HK-2 (cell line): Measurements from ENCODE around the gene ADAMTS3.

Experiments
- DNase-seq: peaks from one replicate; pipeline ENCODE4 v3.0.0-alpha.2; 2018; ENCODE audit not compliant: unreplicated experiment

Gene ADAMTS3

GRCh38 chr4:72295966-72296557 is 273.0 kb downstream of the ADAMTS3 start:
- DNase-seq = no peak

- DNase-seq = no peak
Observed at GRCh38 chr4:72290737-72291136, 278.3 kb downstream of the ADAMTS3 start.

DNA sequence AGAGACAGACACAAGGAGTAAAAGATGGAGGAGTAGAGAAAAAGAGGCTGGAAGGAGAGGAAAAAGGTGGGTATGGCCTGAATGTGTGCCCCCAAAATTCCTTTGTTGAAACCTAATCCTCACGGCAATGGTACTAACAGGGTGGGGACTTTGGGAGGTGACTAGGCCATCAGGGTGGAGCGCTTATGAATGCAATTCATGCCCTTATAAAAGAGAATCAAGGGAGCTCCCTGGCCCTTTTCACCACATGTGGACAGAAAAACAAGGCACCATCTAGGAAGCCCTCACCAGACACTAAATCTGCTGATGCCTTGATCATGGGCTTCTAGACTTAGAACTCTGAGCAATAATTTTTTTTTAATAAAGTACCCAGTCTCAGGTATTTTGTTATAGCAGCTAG is 282.1 kb downstream of the ADAMTS3 start:
- DNase-seq = no peak

DNA sequence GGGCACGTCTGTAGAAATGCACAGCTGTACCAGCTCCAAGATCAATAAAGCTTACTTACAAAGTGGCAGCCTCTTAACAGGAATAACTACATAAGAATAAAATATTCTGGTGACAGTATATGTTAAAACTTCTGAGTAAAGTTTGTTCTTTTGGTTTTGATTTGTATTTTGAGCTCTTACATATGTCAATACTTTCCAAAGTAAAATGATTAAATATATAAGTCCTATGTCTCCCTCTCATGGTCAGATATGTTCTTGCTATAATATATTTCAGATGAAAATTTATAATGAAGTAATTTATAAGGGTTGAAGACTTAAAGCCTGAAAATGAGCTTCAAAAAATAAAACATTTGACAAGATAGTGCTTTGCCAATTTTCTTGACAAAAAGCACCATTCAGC is 282.8 kb downstream of the ADAMTS3 start:
- DNase-seq = no peak

GRCh38 chr4:72283357-72283756 is 285.7 kb downstream of the ADAMTS3 start:
- DNase-seq = no peak

DNA sequence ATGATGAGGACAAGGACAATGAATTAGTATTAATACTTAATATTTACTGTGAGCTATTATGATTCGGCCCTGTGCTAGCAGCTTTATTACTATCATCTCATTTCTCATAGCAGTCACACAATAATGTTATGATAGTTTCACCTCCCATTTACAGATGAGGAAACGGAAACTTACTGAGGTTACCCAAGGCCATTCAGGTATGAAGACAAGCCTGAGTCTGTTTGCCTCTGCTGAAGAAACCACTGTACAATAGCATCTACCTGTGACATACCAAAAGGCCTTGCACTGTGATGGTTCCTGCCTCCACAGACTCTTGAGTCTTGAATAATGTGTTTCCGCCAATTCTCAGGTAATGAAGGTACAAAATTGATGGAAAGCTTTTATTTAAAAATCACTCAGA is 288.8 kb downstream of the ADAMTS3 start:
- DNase-seq = no peak

DNA sequence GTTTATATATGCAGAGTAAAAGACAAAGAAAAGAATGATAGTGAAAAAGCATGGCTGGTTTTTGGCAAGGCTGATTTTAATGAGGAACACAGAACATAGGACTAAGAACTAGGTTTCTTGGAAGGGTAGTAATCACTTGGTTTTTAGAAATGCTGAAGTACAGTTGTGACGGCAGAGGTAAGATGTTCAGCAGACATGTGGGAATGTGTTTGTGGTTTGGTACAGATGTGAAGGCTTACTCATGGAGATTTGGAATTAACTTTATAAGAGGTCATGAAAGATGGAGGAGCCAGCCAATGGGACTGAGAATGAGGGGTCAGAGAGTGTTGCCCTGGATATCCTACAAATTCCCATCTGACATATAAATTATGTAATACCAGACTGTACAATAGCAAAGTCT is 293.6 kb downstream of the ADAMTS3 start:
- no peak for DNase-seq

DNA sequence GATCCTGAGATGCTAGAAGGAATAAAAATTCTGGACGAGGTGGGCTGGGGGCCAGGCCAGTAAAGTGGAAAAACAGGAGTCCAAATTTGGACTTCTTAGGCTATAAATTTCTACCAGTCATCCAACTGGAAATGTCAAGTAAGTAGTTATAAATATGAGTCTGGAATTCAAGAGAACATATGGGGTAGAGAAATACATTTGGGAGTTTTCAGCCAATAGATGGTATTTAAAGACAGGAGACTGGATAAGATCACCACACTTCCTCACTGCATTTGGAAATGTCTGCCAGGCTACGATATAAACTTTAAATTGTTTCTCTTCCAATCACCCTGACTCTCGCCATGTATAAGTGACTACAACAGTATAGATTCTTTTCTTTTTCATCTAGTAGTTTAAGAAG is 294.8 kb downstream of the ADAMTS3 start:
- no peak for DNase-seq

DNA sequence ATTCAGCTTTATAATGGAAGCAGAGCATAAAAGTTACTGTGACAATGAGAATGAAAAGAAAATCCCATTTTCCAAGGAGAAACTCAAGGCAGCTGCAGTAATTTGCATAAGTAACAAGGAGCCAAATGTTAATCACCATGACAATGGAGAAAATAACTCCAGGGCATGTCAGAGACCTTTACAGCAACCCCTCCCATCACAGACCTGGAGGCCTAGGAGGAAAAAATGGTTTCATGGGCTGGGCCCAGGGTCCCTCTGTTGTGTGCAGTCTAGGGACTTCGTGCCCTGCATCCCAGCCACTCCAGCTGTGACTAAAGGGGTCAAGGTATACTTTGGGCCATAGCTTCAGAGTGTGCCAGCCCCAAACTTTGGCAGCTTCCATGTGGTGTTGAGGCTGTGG is 313.8 kb downstream of the ADAMTS3 start:
- DNase-seq = no peak

DNA sequence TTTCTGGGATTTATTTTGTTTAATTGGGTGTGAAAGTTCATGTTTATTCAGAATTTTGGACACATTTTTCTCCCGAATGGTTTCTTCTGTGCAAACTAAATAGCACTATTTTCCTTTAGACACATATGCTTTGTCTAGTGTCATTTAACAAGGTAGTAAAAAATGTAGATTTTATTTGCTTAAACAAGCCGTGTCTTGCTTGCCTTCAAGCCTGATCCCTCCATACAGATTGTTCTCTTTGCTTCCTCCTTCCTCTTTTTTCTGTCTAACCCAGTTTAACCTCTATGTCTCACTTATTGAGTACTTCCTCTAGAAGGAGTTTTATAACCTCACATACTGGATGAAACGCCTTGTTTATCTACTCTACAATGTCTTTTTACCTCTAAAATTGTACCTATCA is 325.4 kb downstream of the ADAMTS3 start:
- DNase-seq = no peak

DNA sequence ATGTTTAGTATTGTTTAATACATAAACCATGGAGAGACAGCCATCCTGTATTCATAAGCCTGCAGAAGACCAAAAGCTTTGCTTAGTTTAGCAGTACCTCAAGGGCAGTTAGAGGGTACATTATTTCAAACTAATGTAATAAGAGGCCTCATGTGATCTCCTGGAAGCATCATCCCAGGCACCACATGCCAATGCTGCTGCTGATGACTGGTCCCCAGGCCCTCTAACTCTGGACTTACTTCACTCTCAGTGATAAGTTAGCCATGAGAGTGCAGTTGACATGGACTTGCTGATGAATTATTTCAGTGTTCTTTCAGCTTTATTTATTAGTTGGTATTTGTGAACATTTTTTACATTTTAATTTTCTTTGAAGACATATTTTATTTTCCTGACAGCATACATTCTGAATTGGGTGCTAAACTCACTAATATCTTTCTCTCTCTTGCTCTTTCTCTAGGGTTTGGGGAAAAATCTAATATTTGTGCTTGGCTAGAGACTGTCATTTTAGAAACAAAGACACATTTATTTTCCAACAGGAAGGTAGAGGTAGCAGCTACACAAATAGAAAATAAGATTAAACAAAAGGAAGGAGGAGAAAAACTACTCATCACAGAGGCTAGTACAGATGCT is 329.4 kb downstream of the ADAMTS3 start:
- DNase-seq = no peak
